H1 (cell line): ENCODE results near the gene SEC16A. TPM values are rescaled to one million over a fixed set of nuclear protein-coding genes. Genes with fewer than 3 reads are reported as not detected.

Source experiments
- SAP30 ChIP-seq: fragments of 300-600 bp; sonication (generic); IDR thresholded peaks from 2 replicates; pipeline ENCODE4 v1.7.1; 2012; ENCODE audit warnings: low read length, moderate library complexity, mild to moderate bottlenecking, inconsistent platforms; ENCODE audit not compliant: insufficient read depth, insufficient replicate concordance
- polyA plus RNA-seq, 7 experiments: library from polyadenylated mRNA; depleted of rRNA in 3 of 7; stranded (reverse) in 5 of 7; unstranded in 2 of 7; fragments of >200 nt in 5 of 7; fragments of 200-250 nt in 2 of 7; gene quantifications; 1 replicate in 5 of 7; 2 replicates in 1 of 7; 4 replicates in 1 of 7; pipeline versions ENCODE4 v1.2.1 to v1.2.3, GENCODE V29; 2011 to 2013; ENCODE audit warnings: missing spikeins in 2 of 7, mixed read lengths in 2 of 7
- total RNA-seq: library from RNA; stranded (reverse); fragmentation: NEBNext Ultra II Directional; extraction: Animal tissue kit (Norgen Biotek cat#: 25700); gene quantifications from 2 replicates; pipeline ENCODE4 v1.2.1, GENCODE V29; 2021
- TF ChIP-seq, protein P1 (sequence below): fragments of 300-600 bp; sonication (generic); IDR thresholded peaks from 2 replicates; pipeline ENCODE4 v1.7.1; 2012; ENCODE audit warnings: low read length, moderate library complexity, mild to moderate bottlenecking, inconsistent platforms; ENCODE audit not compliant: insufficient replicate concordance

SEC16A gene
- total and polyA plus RNA-seq, 2 of the 8 experiments (the other 6 are each of a cell fraction or from before 2014, with no cell fraction given), result 21.6 to 49.0 TPM

- TF ChIP-seq, protein P1, sequence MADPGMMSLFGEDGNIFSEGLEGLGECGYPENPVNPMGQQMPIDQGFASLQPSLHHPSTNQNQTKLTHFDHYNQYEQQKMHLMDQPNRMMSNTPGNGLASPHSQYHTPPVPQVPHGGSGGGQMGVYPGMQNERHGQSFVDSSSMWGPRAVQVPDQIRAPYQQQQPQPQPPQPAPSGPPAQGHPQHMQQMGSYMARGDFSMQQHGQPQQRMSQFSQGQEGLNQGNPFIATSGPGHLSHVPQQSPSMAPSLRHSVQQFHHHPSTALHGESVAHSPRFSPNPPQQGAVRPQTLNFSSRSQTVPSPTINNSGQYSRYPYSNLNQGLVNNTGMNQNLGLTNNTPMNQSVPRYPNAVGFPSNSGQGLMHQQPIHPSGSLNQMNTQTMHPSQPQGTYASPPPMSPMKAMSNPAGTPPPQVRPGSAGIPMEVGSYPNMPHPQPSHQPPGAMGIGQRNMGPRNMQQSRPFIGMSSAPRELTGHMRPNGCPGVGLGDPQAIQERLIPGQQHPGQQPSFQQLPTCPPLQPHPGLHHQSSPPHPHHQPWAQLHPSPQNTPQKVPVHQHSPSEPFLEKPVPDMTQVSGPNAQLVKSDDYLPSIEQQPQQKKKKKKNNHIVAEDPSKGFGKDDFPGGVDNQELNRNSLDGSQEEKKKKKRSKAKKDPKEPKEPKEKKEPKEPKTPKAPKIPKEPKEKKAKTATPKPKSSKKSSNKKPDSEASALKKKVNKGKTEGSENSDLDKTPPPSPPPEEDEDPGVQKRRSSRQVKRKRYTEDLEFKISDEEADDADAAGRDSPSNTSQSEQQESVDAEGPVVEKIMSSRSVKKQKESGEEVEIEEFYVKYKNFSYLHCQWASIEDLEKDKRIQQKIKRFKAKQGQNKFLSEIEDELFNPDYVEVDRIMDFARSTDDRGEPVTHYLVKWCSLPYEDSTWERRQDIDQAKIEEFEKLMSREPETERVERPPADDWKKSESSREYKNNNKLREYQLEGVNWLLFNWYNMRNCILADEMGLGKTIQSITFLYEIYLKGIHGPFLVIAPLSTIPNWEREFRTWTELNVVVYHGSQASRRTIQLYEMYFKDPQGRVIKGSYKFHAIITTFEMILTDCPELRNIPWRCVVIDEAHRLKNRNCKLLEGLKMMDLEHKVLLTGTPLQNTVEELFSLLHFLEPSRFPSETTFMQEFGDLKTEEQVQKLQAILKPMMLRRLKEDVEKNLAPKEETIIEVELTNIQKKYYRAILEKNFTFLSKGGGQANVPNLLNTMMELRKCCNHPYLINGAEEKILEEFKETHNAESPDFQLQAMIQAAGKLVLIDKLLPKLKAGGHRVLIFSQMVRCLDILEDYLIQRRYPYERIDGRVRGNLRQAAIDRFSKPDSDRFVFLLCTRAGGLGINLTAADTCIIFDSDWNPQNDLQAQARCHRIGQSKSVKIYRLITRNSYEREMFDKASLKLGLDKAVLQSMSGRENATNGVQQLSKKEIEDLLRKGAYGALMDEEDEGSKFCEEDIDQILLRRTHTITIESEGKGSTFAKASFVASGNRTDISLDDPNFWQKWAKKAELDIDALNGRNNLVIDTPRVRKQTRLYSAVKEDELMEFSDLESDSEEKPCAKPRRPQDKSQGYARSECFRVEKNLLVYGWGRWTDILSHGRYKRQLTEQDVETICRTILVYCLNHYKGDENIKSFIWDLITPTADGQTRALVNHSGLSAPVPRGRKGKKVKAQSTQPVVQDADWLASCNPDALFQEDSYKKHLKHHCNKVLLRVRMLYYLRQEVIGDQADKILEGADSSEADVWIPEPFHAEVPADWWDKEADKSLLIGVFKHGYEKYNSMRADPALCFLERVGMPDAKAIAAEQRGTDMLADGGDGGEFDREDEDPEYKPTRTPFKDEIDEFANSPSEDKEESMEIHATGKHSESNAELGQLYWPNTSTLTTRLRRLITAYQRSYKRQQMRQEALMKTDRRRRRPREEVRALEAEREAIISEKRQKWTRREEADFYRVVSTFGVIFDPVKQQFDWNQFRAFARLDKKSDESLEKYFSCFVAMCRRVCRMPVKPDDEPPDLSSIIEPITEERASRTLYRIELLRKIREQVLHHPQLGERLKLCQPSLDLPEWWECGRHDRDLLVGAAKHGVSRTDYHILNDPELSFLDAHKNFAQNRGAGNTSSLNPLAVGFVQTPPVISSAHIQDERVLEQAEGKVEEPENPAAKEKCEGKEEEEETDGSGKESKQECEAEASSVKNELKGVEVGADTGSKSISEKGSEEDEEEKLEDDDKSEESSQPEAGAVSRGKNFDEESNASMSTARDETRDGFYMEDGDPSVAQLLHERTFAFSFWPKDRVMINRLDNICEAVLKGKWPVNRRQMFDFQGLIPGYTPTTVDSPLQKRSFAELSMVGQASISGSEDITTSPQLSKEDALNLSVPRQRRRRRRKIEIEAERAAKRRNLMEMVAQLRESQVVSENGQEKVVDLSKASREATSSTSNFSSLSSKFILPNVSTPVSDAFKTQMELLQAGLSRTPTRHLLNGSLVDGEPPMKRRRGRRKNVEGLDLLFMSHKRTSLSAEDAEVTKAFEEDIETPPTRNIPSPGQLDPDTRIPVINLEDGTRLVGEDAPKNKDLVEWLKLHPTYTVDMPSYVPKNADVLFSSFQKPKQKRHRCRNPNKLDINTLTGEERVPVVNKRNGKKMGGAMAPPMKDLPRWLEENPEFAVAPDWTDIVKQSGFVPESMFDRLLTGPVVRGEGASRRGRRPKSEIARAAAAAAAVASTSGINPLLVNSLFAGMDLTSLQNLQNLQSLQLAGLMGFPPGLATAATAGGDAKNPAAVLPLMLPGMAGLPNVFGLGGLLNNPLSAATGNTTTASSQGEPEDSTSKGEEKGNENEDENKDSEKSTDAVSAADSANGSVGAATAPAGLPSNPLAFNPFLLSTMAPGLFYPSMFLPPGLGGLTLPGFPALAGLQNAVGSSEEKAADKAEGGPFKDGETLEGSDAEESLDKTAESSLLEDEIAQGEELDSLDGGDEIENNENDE, result no peak
- no peak for TF ChIP-seq SAP30
Observed at GRCh38 chr9:136517950-136518349, 35.1 kb upstream of the SEC16A start (continued).
